Measurements from ENCODE around the gene DENND4C. TPM values are rescaled to one million over a fixed set of nuclear protein-coding genes. Genes with fewer than 3 reads are reported as not detected.

DENND4C gene
- total RNA-seq, 1 donor from 2014 or later, result 34.5 TPM

GRCh38 chr9:19320495-19320894, 90.0 kb downstream of the DENND4C start:
- DNase-seq, result no peak
- Mint-ChIP-seq H3K4me1 (ENCODE audit: low read depth, unreplicated experiment) (no peaks in the 10 kb centered on the region), H3K36me3 (ENCODE audit: unreplicated experiment) (peaks cover 9% of the 10 kb centered on the region), H3K9me3 (ENCODE audit: unreplicated experiment) (no peaks in the 10 kb centered on the region), H3K27me3 (ENCODE audit: unreplicated experiment) (no peaks in the 10 kb centered on the region), H3K27ac (ENCODE audit: unreplicated experiment) (no peak overlapping the region), H3K4me3 (ENCODE audit: unreplicated experiment) (no peak overlapping the region)
- no peak for TF ChIP-seq CTCF (IDR thresholded peaks at IDR 0.05; ENCODE audit: partially characterized antibody, unreplicated experiment)

- peaks cover 1% of the 10 kb centered on the region for H3K27me3 Mint-ChIP-seq (ENCODE audit: unreplicated experiment)
- no peaks in the 10 kb centered on the region for H3K4me1 Mint-ChIP-seq (ENCODE audit: low read depth, unreplicated experiment)
- no peak overlapping the region for H3K4me3 Mint-ChIP-seq (ENCODE audit: unreplicated experiment)
- H3K9me3 Mint-ChIP-seq (ENCODE audit: unreplicated experiment), result no peaks in the 10 kb centered on the region
- H3K27ac Mint-ChIP-seq (ENCODE audit: unreplicated experiment), result no peak overlapping the region
- TF ChIP-seq CTCF (IDR thresholded peaks at IDR 0.05; ENCODE audit: partially characterized antibody, unreplicated experiment), result no peak
- no peak for DNase-seq
- no peaks in the 10 kb centered on the region for H3K36me3 Mint-ChIP-seq (ENCODE audit: unreplicated experiment)
These were observed 101.4 kb downstream of the DENND4C start for GRCh38 chr9:19331877-19332276.

- H3K4me1 Mint-ChIP-seq (ENCODE audit: low read depth, unreplicated experiment), result no peaks in the 10 kb centered on the region
- no peak for DNase-seq
- no peaks in the 10 kb centered on the region for H3K36me3 Mint-ChIP-seq (ENCODE audit: unreplicated experiment)
- H3K4me3 Mint-ChIP-seq (ENCODE audit: unreplicated experiment), result no peak overlapping the region
- TF ChIP-seq CTCF (IDR thresholded peaks at IDR 0.05; ENCODE audit: partially characterized antibody, unreplicated experiment), result no peak
- H3K27ac Mint-ChIP-seq (ENCODE audit: unreplicated experiment), result no peak overlapping the region
- no peaks in the 10 kb centered on the region for H3K9me3 Mint-ChIP-seq (ENCODE audit: unreplicated experiment)
- no peaks in the 10 kb centered on the region for H3K27me3 Mint-ChIP-seq (ENCODE audit: unreplicated experiment)
These were observed 105.7 kb downstream of the DENND4C start for GRCh38 chr9:19336166-19336565.

- no peak for TF ChIP-seq CTCF (IDR thresholded peaks at IDR 0.05; ENCODE audit: partially characterized antibody, unreplicated experiment)
- Mint-ChIP-seq H3K27ac (ENCODE audit: unreplicated experiment) (no peak overlapping the region), H3K9me3 (ENCODE audit: unreplicated experiment) (no peaks in the 10 kb centered on the region), H3K36me3 (ENCODE audit: unreplicated experiment) (no peaks in the 10 kb centered on the region), H3K27me3 (ENCODE audit: unreplicated experiment) (no peaks in the 10 kb centered on the region), H3K4me3 (ENCODE audit: unreplicated experiment) (no peak overlapping the region), H3K4me1 (ENCODE audit: low read depth, unreplicated experiment) (no peaks in the 10 kb centered on the region)
- no peak for DNase-seq
These were observed 112.5 kb downstream of the DENND4C start for GRCh38 chr9:19342947-19343346.

GRCh38 chr9:19358701-19359100, 128.2 kb downstream of the DENND4C start:
- no peak overlapping the region for H3K27ac Mint-ChIP-seq (ENCODE audit: unreplicated experiment)
- H3K36me3 Mint-ChIP-seq (ENCODE audit: unreplicated experiment), result no peaks in the 10 kb centered on the region
- H3K27me3 Mint-ChIP-seq (ENCODE audit: unreplicated experiment), result no peaks in the 10 kb centered on the region
- H3K4me1 Mint-ChIP-seq (ENCODE audit: low read depth, unreplicated experiment), result no peaks in the 10 kb centered on the region
- no peaks in the 10 kb centered on the region for H3K9me3 Mint-ChIP-seq (ENCODE audit: unreplicated experiment)
- no peak overlapping the region for H3K4me3 Mint-ChIP-seq (ENCODE audit: unreplicated experiment)
- DNase-seq, result no peak
- no peak for TF ChIP-seq CTCF (IDR thresholded peaks at IDR 0.05; ENCODE audit: partially characterized antibody, unreplicated experiment)

Data from glutamatergic neuron (in vitro differentiated cells).